GM19395 (cell line): ENCODE results near the gene MYO6.
"Not testable (repeated sequence)": the region's sequence is repeated elsewhere in the genome, so short reads cannot be mapped to it uniquely, and the experiment has no call there.

Source experiments
- ATAC-seq: cut with Tn5 transposase; IDR thresholded peaks from one replicate; pipeline ENCODE4 v1.9.1; 2021; ENCODE audit warnings: mild to moderate bottlenecking, moderate library complexity; ENCODE audit not compliant: unreplicated experiment

Gene MYO6

GRCh38 chr6:75880305-75880704, 131.3 kb downstream of the MYO6 start:
- no peak for ATAC-seq

GRCh38 chr6:75882734-75883133, 133.7 kb downstream of the MYO6 start:
- ATAC-seq = no peak

GRCh38 chr6:75884822-75885221, 135.8 kb downstream of the MYO6 start:
- no peak for ATAC-seq

GRCh38 chr6:75892384-75892783, 143.3 kb downstream of the MYO6 start:
- ATAC-seq = no peak

GRCh38 chr6:75893058-75893775, 144.2 kb downstream of the MYO6 start:
- ATAC-seq = peak; percentile 89

- peak; percentile 19 for ATAC-seq
Measured at GRCh38 chr6:75893776-75894152, 144.7 kb downstream of the MYO6 start.

GRCh38 chr6:75896526-75896925, 147.5 kb downstream of the MYO6 start:
- no peak for ATAC-seq

- ATAC-seq = not testable (repeated sequence)
Measured at GRCh38 chr6:75900216-75900615, 151.2 kb downstream of the MYO6 start.

GRCh38 chr6:75905129-75905528, 156.1 kb downstream of the MYO6 start:
- ATAC-seq = not testable (repeated sequence)

GRCh38 chr6:75906871-75907270, 157.8 kb downstream of the MYO6 start:
- no peak for ATAC-seq

- no peak for ATAC-seq
Measured at GRCh38 chr6:75907444-75907843, 158.4 kb downstream of the MYO6 start.

GRCh38 chr6:75913040-75913439, 164.0 kb downstream of the MYO6 start:
- no peak for ATAC-seq

GRCh38 chr6:75922226-75922625, 173.2 kb downstream of the MYO6 start:
- no peak for ATAC-seq

GRCh38 chr6:75926293-75927168, 177.5 kb downstream of the MYO6 start:
- no peak for ATAC-seq

GRCh38 chr6:75931011-75931680, 182.1 kb downstream of the MYO6 start:
- ATAC-seq = no peak

- no peak for ATAC-seq
Measured at GRCh38 chr6:75932067-75932466, 183.0 kb downstream of the MYO6 start.

- no peak for ATAC-seq
Measured at GRCh38 chr6:75933387-75933975, 184.4 kb downstream of the MYO6 start.

GRCh38 chr6:75934643-75935472, 185.8 kb downstream of the MYO6 start:
- ATAC-seq = peak; percentile 87

GRCh38 chr6:75935473-75935793, 186.4 kb downstream of the MYO6 start:
- peak; percentile 1 for ATAC-seq

- ATAC-seq = no peak
Measured at GRCh38 chr6:75936682-75937081, 187.6 kb downstream of the MYO6 start.
